Skeletal muscle satellite cell (primary cell): Measurements from ENCODE around the gene SUZ12.
"Not testable (repeated sequence)": the region's sequence is repeated elsewhere in the genome, so short reads cannot be mapped to it uniquely, and the experiment has no call there.

ENCODE experiments used
- H3K27me3 ChIP-seq: 2 replicates; pipeline ENCODE4 v1.7.0; 2013; ENCODE audit warnings: low read length; ENCODE audit not compliant: control insufficient read depth, insufficient read depth
- H3K36me3 ChIP-seq: 2 replicates; pipeline ENCODE4 v1.7.0; 2013; ENCODE audit warnings: mild to moderate bottlenecking, control low read depth, low read length; ENCODE audit not compliant: insufficient read depth
- H3K4me1 ChIP-seq: 2 replicates; pipeline ENCODE4 v1.7.0; 2013; ENCODE audit warnings: low read length; ENCODE audit not compliant: control insufficient read depth, insufficient read depth
- H3K4me2 ChIP-seq: 2 replicates; pipeline ENCODE4 v1.7.0; 2013; ENCODE audit warnings: mild to moderate bottlenecking, low read length
- H3K4me3 ChIP-seq: 2 replicates; pipeline ENCODE4 v1.7.0; 2013; ENCODE audit warnings: low read length
- H3K9ac ChIP-seq: 2 replicates; pipeline ENCODE4 v1.7.0; 2013; ENCODE audit warnings: mild to moderate bottlenecking, low read depth, low read length, moderate library complexity
- H3K9me3 ChIP-seq: replicated peaks from 2 replicates; pipeline ENCODE4 v1.7.0; 2013; ENCODE audit warnings: mild to moderate bottlenecking, control low read depth, low read length

The SUZ12 gene

GRCh38 chr17:32016231-32016630, 79.4 kb downstream of the SUZ12 start:
- no peak overlapping the region for H3K4me3 ChIP-seq
- H3K27me3 ChIP-seq, result no peaks in the 10 kb centered on the region
- no peak overlapping the region for H3K4me2 ChIP-seq
- H3K36me3 ChIP-seq, result no peaks in the 10 kb centered on the region
- no peaks in the 10 kb centered on the region for H3K9me3 ChIP-seq
- H3K9ac ChIP-seq, result no peak overlapping the region
- H3K4me1 ChIP-seq, result peaks cover 11% of the 10 kb centered on the region

DNA sequence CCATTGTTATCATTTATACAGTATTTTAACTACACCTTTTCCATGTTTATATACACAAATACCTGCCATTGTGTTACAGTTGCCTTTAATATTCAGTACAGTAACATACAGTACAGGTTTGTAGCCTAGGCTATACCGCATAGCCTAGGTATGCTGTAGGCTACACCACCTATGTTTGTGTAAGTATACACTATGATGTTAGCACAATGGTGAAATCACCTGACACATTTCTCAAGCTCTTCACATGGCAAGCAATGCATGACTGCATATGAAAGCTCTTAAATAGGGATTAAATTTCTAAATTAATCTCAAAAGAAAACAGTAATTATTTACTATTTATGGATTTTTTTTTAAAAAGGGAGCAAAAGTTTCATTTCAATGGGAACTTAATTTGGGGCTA, 82.4 kb downstream of the SUZ12 start:
- Histone ChIP-seq H3K4me2 (no peak overlapping the region), H3K27me3 (no peaks in the 10 kb centered on the region), H3K4me1 (peaks cover 11% of the 10 kb centered on the region), H3K9ac (no peak overlapping the region), H3K36me3 (peaks cover 6% of the 10 kb centered on the region), H3K9me3 (no peaks in the 10 kb centered on the region), H3K4me3 (no peak overlapping the region)

DNA sequence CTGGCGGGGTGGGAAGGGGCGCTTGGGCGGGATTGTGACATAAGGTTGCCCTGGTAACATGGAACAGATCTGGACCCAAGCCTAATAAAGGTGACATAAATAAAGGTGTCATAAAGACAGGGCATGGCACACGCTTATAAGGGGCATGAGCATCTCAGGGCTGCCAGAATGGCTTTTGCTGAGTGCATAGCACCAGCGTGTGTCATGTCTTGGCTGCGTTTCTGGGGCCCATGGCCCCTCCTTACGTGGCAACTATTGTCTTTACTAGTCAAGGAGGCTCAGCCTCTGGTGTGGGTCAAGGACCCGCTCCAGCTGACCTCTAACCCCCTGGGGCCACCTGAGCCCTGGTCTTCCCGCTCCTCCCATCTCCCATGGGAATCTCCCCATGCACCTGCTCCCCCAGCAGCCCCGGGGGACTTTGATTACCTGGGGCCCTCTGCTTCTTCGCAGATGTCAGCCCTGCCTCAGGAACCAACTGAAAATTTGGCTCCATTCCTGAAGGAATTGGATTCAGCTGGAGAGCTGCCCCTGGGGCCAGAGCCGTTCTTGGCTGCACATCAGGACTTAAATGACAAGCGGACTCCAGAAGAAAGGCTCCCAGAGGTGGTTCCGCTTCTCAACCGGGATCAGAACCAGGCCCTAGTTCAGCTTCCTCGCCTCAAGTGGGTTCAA, 84.3 kb downstream of the SUZ12 start:
- Histone ChIP-seq H3K9me3 (no peaks in the 10 kb centered on the region), H3K4me3 (no peak overlapping the region), H3K36me3 (peaks cover 6% of the 10 kb centered on the region)

GRCh38 chr17:32021615-32021955, 84.8 kb downstream of the SUZ12 start:
- H3K9ac ChIP-seq, result no peak overlapping the region
- no peak overlapping the region for H3K4me3 ChIP-seq
- H3K4me1 ChIP-seq, result no peaks in the 10 kb centered on the region
- no peak overlapping the region for H3K4me2 ChIP-seq
- H3K9me3 ChIP-seq, result no peaks in the 10 kb centered on the region
- H3K36me3 ChIP-seq, result peaks cover 6% of the 10 kb centered on the region
- H3K27me3 ChIP-seq, result no peaks in the 10 kb centered on the region

More for the DNA sequence above, 84.3 kb downstream of the SUZ12 start:
- Histone ChIP-seq H3K9ac (no peak overlapping the region), H3K4me2 (no peak overlapping the region), H3K4me1 (peaks cover 2% of the 10 kb centered on the region), H3K27me3 (no peaks in the 10 kb centered on the region)

DNA sequence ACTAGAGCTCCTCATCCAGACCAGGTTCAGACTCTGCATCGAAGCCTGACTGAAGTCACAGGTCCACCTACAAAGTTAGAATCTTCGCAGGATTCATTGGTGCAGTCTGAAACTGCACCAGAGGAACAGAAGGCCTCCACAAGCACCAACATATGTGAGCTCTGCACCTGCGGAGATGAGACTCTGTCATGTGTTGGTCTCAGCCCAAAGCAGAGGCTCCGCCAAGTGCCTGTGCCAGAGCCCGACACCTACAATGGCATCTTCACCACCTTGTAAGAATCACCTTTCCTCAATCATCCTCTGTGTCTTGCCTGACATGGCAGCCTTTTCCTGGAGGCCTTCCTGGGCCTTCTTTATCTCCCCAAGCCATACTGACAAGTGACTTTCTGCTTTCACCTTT, 85.7 kb downstream of the SUZ12 start:
- H3K9me3 ChIP-seq, H3K9ac ChIP-seq, H3K4me3 ChIP-seq, H3K4me2 ChIP-seq, H3K36me3 ChIP-seq, H3K4me1 ChIP-seq, H3K27me3 ChIP-seq: not testable (repeated sequence)

DNA sequence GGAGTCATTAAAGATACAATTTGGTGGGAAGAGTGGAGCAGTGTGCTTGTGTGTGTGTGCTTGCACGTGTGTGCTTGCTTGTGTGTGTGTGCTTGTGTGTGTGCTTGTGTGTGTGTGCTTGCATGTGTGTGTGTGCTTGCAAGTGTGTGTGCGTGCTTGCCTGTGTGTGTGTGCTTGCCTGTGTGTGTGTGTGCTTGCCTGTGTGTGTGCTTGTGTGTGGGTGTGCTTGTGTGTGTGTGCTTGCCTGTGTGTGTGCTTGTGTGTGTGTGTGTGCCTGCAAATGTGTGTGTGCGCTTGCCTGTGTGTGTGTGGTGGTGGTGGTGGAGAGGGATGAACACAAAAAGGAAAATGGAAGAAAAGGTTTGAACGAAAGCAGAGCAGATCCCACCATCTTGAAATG, 90.5 kb downstream of the SUZ12 start:
- not testable (repeated sequence) for H3K36me3 ChIP-seq, H3K9me3 ChIP-seq, H3K4me2 ChIP-seq, H3K4me1 ChIP-seq, H3K4me3 ChIP-seq, H3K9ac ChIP-seq, H3K27me3 ChIP-seq

GRCh38 chr17:32033223-32033622, 96.4 kb downstream of the SUZ12 start:
- Histone ChIP-seq H3K4me3 (no peak overlapping the region), H3K9me3 (no peaks in the 10 kb centered on the region), H3K9ac (no peak overlapping the region), H3K4me2 (no peak overlapping the region), H3K36me3 (peaks cover 6% of the 10 kb centered on the region), H3K4me1 (no peaks in the 10 kb centered on the region), H3K27me3 (no peaks in the 10 kb centered on the region)

DNA sequence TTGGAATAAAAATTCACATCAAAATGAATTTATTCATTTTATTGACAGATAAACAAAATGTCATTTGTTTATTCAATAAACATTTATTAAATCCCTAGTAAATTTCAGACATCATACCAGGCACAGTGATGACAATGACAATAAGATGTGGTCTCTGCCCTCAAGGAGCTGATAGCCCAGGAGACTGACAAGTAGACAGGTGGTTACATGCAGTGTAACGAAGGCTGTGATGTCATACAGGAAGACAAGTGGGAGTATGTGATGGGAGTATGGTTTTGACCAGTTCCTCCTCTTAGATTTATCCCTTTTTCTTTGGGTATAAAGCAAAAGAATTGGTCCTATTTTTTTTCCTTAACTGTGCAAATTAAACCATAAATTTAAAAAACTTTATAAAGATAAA, 97.0 kb downstream of the SUZ12 start:
- not testable (repeated sequence) for H3K9ac ChIP-seq, H3K9me3 ChIP-seq, H3K27me3 ChIP-seq, H3K4me2 ChIP-seq, H3K4me1 ChIP-seq, H3K36me3 ChIP-seq, H3K4me3 ChIP-seq

DNA sequence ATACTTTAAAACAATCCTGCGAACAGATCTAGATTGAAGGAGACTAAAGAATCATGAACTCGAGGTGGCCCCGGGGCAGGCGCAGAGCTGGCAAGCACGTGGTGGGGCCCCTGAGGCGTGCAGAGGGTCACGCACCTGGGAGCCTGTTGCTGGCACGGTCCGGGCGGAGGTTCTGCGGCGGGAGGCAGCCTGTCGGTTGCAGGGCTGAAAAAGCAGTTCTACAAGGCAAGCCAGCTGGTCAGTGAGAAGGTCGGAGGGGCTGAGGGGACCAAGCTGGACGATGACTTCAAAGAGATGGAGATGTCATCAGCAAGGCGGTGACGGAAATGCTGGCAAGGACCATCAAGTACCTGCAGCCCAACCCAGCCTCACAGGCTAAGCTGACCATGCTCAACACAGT, 103.4 kb downstream of the SUZ12 start:
- H3K9ac ChIP-seq, H3K4me1 ChIP-seq, H3K4me2 ChIP-seq, H3K9me3 ChIP-seq, H3K4me3 ChIP-seq, H3K27me3 ChIP-seq, H3K36me3 ChIP-seq: not testable (repeated sequence)

- not testable (repeated sequence) for H3K4me3 ChIP-seq, H3K36me3 ChIP-seq, H3K9me3 ChIP-seq, H3K27me3 ChIP-seq, H3K4me2 ChIP-seq, H3K9ac ChIP-seq, H3K4me1 ChIP-seq
These were observed 104.6 kb downstream of the SUZ12 start for GRCh38 chr17:32041306-32041875.

- H3K9me3 ChIP-seq, H3K9ac ChIP-seq, H3K36me3 ChIP-seq, H3K4me3 ChIP-seq, H3K4me2 ChIP-seq, H3K4me1 ChIP-seq, H3K27me3 ChIP-seq: not testable (repeated sequence)
These were observed 105.5 kb downstream of the SUZ12 start for GRCh38 chr17:32042266-32042665.

GRCh38 chr17:32045611-32046010, 108.8 kb downstream of the SUZ12 start:
- not testable (repeated sequence) for H3K4me3 ChIP-seq, H3K4me1 ChIP-seq, H3K4me2 ChIP-seq, H3K36me3 ChIP-seq, H3K9me3 ChIP-seq, H3K9ac ChIP-seq, H3K27me3 ChIP-seq
